ENCODE results near the gene CYSLTR2.

DNA sequence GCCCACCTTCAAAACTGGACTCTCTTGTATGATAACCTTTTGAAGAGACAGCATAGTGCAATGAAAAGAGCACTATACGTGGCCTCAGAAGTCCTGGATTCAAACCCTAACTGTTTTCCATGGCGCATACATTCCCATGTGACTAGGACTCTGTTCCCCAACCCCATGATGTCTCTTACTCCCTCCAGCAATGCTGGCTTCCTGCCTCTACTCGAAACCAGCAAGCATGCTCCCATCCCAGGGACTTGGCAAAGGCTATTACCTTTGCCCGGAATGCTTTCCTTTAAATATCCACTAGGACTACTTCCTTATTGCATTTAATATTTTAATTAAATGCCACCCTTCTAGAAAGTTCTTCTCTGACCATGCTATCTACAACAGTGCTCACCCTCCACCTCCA, 75.1 kb downstream of the CYSLTR2 start:
- TF ChIP-seq, protein P1, sequence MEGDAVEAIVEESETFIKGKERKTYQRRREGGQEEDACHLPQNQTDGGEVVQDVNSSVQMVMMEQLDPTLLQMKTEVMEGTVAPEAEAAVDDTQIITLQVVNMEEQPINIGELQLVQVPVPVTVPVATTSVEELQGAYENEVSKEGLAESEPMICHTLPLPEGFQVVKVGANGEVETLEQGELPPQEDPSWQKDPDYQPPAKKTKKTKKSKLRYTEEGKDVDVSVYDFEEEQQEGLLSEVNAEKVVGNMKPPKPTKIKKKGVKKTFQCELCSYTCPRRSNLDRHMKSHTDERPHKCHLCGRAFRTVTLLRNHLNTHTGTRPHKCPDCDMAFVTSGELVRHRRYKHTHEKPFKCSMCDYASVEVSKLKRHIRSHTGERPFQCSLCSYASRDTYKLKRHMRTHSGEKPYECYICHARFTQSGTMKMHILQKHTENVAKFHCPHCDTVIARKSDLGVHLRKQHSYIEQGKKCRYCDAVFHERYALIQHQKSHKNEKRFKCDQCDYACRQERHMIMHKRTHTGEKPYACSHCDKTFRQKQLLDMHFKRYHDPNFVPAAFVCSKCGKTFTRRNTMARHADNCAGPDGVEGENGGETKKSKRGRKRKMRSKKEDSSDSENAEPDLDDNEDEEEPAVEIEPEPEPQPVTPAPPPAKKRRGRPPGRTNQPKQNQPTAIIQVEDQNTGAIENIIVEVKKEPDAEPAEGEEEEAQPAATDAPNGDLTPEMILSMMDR (conservative IDR thresholded peaks at IDR 0.05 in 1 of 2, IDR thresholded peaks at IDR 0.05 in 1 of 2; ENCODE audit: extremely low read depth in 1 of 2, insufficient read depth in 1 of 2, low read depth in 1 of 2, low read length in 2 of 2): no peak
- no peak for TF ChIP-seq EZH2 (IDR thresholded peaks at IDR 0.05; ENCODE audit: borderline replicate concordance, low read length)

Data from mammary epithelial cell (primary cell).